HG02798 (cell line): ENCODE results near the gene ATP23.

Experiments used
- ATAC-seq: cut with Tn5 transposase; IDR thresholded peaks from one replicate; pipeline ENCODE4 v1.9.1; 2021; ENCODE audit warnings: mild to moderate bottlenecking; ENCODE audit not compliant: unreplicated experiment, poor library complexity

Gene ATP23

DNA sequence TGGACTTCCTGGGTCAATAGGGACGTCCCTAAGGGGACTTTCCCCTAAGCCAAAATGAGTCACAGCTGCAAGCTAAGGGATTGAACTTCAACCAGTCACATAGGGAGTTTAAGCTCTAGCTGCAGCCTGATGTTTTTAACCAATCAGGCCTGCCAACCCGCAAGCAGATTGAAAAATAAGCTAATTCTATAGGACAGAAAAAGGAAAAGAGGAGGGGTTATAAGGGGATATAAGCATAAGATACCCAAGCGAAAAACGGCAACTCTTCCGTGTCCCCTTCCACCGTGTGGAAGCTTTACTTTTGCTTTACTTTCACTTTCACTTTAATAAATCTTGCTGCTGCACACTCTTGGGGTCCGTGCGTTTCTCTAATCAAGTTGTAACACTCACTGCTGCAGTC, 24.4 kb downstream of the ATP23 start:
- ATAC-seq = no peak

DNA sequence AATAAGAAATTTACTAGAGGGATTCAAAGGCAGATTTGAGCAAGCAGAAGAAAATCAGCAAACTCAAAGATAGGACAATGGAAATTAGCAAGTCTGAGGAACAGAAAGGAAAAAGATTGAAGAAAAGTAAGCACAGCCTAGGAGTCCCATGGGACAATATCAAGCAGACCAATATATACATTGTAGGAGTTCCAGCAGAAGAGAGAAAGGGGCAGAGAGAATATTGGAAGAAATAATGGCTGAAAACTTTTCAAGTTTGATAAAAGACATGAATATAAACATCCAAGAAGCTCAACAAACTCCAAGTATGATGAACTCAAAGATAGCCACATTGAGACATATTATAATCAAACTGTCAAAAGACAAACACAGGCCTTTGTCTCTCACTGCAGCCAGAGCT, 25.2 kb downstream of the ATP23 start:
- ATAC-seq = no peak

DNA sequence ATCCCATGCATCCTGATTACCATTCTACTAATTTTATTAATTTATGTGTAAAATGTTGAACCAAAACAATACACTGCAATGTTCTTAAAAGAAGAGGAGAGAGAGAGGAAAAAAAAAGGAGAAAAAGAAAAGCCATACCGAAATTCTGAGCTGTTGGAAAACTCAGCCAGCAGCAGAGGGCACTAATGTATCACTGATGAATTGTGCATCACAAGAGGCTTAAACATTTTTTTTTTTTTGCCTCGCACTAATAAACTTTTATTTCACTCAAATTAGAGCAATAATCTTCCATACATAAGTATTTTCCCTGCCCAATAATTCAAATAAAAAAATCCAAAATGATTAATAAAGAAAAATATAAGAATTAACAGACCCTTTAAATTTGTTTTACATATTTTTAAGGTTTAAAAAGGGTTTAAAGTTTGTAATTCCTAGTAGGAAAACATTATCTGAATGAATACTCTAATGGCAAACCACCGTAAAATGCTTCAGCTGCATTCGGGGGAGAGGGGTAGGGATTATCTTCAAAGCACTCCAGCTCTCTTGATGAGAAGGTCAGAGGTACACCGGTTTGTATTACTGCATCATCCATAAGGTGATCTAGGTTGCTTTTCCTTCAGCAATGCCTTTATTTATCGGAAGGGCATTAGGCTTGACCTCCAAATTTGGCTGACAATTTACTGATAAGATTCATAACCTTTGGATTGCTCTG, 41.9 kb downstream of the ATP23 start:
- ATAC-seq = no peak

DNA sequence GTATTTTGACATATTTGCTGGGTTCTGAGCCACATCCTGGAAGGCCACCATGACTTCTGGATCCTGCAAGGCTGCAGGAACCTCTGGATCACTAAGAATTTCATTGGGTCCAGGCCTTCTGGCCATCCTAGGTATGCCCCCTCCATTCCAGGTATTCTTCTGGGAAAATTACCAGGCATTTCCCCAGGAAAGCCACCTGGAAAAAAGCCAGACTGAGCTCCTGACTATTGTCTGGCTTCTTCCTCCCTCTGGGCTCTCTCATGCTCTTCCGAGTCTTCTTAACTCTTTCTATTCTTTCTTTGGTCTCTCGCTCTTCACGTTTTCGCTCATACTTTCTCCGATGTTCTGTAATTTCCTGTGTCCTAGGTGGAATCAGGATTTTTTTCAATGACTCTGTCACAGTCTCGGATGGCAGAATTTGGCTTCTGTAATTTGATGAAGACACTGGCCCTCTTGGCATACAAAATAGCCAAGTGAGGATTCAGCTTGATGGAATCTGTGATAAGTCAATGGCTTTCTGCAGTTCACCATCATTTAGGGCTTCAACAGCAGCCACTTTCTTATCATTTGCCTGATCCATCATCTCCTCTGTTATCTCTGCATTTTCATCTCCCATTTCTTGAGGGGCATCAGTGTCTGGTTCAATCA, 42.6 kb downstream of the ATP23 start:
- ATAC-seq = no peak

DNA sequence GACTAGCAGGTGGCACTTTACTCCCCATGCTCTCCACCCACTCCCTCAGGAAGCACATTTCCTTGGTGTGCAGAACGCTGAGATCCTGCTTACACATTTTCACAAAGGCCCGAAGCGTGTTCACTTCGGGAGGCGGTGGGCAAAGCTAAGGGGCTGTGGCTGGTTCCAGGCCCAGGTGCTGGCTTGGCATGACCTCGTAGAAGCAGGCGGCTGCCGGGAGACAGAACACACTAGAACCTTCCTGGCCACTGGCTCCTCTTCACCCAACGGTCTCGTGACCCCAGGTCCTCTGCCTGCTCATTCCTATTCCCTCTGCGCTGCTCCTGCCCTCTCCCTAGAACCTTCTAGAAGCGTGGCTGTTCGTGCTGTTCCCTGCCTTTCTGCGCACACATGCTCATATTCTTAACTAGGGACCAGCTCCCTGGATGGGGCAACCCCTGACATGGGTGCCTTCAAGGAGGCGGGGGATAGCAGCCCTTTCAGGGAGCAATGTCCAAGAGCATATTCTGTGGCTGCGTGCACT, 43.3 kb downstream of the ATP23 start:
- ATAC-seq = no peak

DNA sequence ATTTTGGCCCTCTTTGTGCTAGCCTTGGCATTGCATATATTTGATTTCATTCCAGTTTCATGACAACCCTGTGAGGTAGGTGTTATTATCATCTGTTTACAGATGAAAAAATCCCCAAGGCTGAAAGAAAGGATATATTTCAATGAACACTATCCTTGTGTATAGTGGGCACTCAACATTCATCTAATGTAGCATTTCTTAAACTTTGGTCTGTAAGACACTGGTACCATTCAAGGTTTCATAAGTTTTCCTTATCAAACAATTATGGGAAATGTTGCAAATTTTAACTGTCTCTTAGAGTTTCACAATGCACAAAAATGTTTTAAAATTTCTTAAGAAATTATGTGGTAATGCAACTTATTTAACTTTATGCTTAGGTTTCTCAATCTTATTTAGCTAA, 44.3 kb downstream of the ATP23 start:
- no peak for ATAC-seq

DNA sequence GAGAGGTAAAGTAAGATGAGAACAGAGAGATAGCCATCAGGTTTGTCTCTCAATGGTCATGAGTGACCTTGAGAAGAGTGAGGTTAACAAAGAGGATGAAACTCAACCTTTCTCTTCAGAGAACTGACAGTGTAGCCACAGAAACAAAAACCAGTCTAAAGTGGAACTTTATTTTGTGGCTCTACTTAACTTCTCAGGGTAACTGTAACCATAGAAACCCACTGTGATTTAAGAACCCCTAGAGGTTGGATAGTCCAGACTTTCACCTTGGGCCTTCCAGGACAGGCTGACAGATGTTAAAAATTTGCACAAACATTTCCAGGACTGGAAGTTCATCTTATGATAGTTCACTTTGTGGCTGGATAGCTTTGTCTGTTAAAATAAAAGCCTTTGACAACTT, 48.5 kb downstream of the ATP23 start:
- ATAC-seq = no peak

DNA sequence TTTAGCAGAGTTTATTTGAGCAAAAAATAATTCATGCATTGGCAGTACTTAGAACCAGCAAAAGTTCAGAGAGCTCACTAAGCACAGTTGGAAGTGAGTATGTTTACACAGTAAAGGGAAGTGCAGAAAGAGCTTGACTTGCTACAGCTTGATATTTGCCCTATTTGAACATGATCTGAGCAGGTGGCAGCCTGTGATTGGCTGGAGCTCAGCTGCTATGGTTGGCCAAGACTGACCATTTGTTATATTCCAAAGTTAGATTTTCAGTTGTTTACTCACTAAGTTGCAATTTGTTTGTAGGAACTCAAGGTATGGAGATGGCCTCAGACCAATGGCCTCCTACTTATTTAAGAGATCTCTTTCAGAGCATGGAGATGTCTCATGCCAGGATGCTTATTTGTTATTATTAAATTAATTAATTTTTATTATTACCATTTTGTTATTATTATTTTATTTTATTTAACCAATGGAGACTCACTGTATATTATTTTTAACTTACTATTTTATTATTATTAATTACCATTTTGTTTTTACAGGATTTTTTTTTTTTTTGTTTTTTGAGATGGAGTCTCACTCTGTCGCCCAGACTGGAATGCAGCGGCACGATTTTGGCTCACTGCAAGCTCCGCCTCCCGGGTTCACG, 49.0 kb downstream of the ATP23 start:
- no peak for ATAC-seq

DNA sequence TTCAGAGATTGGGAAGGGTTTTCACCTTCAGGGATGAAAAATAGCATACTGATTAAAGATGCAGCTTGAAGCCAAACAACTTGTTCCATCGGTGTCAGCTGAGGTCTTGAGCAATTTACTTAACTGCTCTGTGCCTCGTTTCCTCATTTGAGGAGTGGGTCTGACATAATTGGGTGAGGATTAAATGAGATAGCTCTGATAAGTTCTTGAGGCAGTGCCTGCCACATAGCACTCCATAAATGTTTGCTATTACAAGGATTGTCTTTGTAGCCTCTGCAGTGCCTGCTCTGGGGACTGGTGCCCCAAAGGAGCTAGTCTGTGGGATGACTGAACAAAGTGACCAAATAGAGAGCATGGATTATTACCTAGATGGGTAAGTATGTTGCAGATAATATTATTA, 50.6 kb downstream of the ATP23 start:
- ATAC-seq = no peak

DNA sequence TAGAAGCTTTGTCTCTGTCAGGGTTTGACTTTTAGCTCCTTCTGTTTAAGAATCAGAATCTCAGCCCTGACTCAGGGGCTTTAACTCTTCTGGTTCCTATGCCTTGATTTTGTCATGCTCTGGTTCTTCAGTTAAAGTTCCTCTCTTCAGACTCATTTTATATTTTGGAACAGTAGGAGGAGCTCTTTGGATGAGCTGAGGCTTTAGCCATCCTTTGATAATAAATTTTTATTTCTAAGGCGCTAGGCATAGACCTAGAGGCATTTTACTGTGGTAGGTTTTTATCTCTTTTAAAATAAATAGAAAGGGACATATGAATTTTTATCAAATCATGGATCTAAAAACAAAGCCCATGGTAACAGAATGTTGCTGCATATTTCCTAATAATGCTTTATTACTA, 51.7 kb downstream of the ATP23 start:
- ATAC-seq = no peak

DNA sequence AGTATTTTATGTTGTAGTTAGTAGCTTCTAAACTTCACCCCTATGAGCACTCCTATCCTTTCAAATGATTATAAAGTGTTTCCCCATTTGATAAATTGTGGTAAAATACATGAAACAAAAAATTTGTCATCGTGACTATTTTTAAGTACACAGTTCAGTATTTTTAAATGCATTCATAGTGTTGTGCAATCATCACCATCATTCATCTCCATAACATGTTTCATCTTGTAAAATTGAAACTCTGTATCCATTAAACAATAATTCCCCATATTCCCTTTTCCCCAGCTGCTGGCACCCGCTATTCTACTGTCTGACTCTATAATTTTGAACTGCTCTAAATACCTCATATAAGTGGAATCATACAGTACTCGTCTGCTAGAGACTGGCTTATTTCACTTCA, 52.5 kb downstream of the ATP23 start:
- ATAC-seq = no peak

DNA sequence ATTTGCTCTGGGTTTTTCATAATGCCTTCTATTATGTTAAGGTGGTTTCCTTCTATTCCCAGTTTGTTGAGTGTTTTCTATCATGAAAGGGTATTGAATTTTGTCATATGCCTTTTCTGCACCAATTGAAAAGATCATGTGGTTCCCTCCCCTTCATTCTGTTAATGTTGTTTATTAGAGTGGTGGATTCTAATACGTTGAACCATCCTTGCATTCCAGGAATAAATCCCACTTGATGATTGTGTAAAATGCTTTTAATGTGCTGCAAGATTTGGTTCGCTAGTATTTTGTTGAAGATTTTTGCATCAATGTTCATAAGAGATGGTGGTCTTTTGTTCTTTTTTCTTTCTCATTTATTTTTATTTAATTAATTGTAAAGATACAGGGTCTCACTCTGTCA, 55.2 kb downstream of the ATP23 start:
- no peak for ATAC-seq

DNA sequence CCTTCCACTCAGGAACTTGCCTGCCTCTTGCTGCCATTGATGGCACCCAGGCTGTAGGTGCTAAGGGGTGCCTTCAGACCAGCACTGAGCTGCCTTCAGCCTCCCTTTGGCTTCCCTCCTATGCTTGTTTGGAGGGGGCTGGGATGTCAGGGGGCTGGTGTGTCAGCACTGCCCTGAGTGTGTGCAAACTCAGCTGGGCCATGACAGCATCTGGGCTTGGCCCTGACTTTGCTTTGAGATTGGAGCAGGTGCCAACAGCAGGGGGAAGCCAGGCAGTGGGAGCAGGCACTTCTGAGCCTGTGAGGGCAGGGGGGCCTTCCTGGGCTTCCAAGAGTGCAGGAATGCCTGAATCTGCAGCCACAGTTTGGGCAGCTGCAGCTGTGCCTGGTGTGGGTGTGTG, 56.9 kb downstream of the ATP23 start:
- ATAC-seq = no peak

DNA sequence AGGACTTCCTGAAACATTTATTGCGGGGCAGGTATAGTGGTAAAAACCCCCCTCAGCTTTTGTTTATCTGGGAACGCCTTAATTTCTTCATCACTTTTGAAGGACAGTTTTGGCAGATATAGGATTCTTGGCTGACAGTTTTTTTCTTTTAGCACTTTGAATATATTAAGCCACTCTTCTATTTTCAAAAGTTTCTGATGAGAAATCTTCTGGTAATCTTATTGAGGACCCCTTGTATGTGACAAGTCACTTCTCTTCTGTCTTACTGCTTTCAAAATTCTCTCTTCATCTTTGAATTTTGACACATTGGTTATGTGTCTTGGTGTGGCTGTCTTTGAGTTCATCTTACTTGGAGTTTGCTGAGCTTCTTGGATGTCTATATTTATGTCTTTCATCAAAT, 59.1 kb downstream of the ATP23 start:
- ATAC-seq = no peak

DNA sequence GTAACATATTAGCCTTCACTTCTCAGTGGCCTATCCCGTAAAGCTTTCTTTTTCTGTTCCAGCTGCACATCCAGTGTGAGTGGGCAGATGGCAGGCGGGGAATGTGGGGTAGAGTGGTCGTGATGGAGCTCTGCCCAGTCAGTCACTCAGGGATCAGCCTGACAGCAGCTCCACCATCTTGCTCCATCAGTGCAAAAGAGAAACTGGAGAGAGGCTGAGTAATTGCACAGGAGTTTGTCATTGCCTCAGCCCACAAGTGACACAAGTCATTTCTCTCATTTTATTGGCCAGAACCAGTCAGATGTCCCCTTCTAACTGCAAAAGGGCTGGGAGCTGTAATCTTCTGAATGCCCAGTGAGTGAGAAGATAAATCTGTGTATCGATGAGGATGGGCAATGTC, 66.5 kb downstream of the ATP23 start:
- ATAC-seq = peak; percentile 63

DNA sequence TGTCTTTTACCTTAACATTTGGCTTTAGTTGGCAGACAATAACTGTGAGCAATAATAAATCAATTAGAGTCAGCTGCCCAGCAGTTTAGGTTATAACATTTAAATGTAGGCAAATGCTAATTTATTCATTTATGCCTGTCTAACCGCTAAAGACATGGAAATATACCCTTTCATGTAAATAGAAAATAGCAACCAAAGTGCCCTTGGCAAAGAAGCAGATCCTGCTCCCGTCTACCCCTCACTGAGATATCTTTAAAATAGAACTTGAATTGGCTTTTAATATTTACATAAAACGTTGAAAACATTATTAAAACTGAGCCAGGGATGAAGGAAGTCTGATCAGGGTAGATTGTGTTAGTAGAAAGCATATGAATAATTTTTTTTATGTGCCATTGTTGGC, 67.3 kb downstream of the ATP23 start:
- no peak for ATAC-seq
